ENCODE measurements around the gene HOXD4.

GRCh38 chr2:176159663-176160250 is 8.4 kb downstream of the HOXD4 start:
- TF ChIP-seq CTCF (IDR thresholded peaks at IDR 0.05) (no peak), POLR2A (IDR thresholded peaks at IDR 0.05) (no peak)

All from lower leg skin (tissue), 3 donors.